GM23338 (cell line): ENCODE data around the gene CNGB1. TPM values are rescaled to one million over a fixed set of nuclear protein-coding genes. Genes with fewer than 3 reads are reported as not detected.

Experiments
- ATAC-seq: fragments of 200-7000 bp; cut with Tn5 transposase; 3 replicates; pipeline ENCODE4 v1.9.1; 2020
- DNase-seq: peaks from one replicate; pipeline ENCODE4 v3.0.0-alpha.2; 2015; ENCODE audit warnings: low spot score
- H2AFZ ChIP-seq: fragments of 200-600 bp; sonication (generic); 2 replicates; pipeline ENCODE4 v1.8.0; 2016; ENCODE audit warnings: antibody characterized with exemption, mild to moderate bottlenecking, moderate library complexity
- H3F3A ChIP-seq: fragments of 200-600 bp; sonication (generic); replicated peaks from 2 replicates; pipeline ENCODE4 v1.8.0; 2017; ENCODE audit warnings: antibody characterized with exemption, mixed run types, low read depth
- H3K27ac ChIP-seq: fragments of 200-600 bp; sonication (generic); 2 replicates; pipeline ENCODE4 v1.6.1; 2016; ENCODE audit warnings: low read depth
- H3K27me3 ChIP-seq: fragments of 200-600 bp; sonication (generic); 2 replicates; pipeline ENCODE4 v1.8.0; 2016; ENCODE audit warnings: mild to moderate bottlenecking, mixed run types, moderate library complexity; ENCODE audit not compliant: insufficient read depth
- H3K36me3 ChIP-seq: fragments of 200-600 bp; sonication (generic); 2 replicates; pipeline ENCODE4 v1.8.0; 2016; ENCODE audit warnings: mild to moderate bottlenecking; ENCODE audit not compliant: insufficient read depth
- H3K4me1 ChIP-seq: fragments of 200-600 bp; sonication (generic); 2 replicates; pipeline ENCODE4 v1.8.0; 2016; ENCODE audit warnings: mild to moderate bottlenecking, moderate library complexity; ENCODE audit not compliant: insufficient read depth
- H3K4me2 ChIP-seq: fragments of 200-600 bp; sonication (generic); 2 replicates; pipeline ENCODE4 v1.7.1; 2017; ENCODE audit warnings: mixed run types
- H3K4me3 ChIP-seq: fragments of 200-600 bp; sonication (generic); 2 replicates; pipeline ENCODE4 v1.6.1; 2016; ENCODE audit warnings: mixed run types
- H3K79me2 ChIP-seq: fragments of 200-600 bp; sonication (generic); replicated peaks from 2 replicates; pipeline ENCODE4 v1.8.0; 2017; ENCODE audit warnings: mild to moderate bottlenecking; ENCODE audit not compliant: insufficient read depth
- H3K9me2 ChIP-seq: fragments of 200-600 bp; sonication (generic); 2 replicates; pipeline ENCODE4 v1.8.0; 2017; ENCODE audit not compliant: insufficient read depth
- H4K20me1 ChIP-seq: fragments of 200-600 bp; sonication (generic); replicated peaks from 2 replicates; pipeline ENCODE4 v1.8.0; 2017; ENCODE audit warnings: mild to moderate bottlenecking; ENCODE audit not compliant: insufficient read depth
- H3K27ac Mint-ChIP-seq: 2 replicates; pipeline ENCODE4 v1.8.0; 2020; ENCODE audit warnings: inconsistent platforms, mild to moderate bottlenecking, moderate library complexity, mixed read lengths
- H3K27me3 Mint-ChIP-seq: 3 replicates; pipeline ENCODE4 v1.8.0; 2022; ENCODE audit warnings: low read depth, mild to moderate bottlenecking, moderate library complexity, mixed read lengths, inconsistent platforms; ENCODE audit not compliant: insufficient read depth, poor library complexity
- H3K36me3 Mint-ChIP-seq: 3 replicates; pipeline ENCODE4 v1.8.0; 2021; ENCODE audit warnings: low read depth, mild to moderate bottlenecking, inconsistent platforms, moderate library complexity, mixed read lengths
- H3K4me1 Mint-ChIP-seq: 3 replicates; pipeline ENCODE4 v1.8.0; 2020; ENCODE audit warnings: mild to moderate bottlenecking, inconsistent platforms, mixed read lengths
- H3K4me3 Mint-ChIP-seq: 3 replicates; pipeline ENCODE4 v1.8.0; 2021; ENCODE audit warnings: moderate library complexity, mild to moderate bottlenecking, inconsistent platforms, mixed read lengths
- H3K9me3 Mint-ChIP-seq: 3 replicates; pipeline ENCODE4 v1.8.0; 2020; ENCODE audit warnings: moderate library complexity, mild to moderate bottlenecking, inconsistent platforms, mixed read lengths
- CREB1 ChIP-seq: fragments of 250-450 bp; sonication (Bioruptor Pico); IDR thresholded peaks from 2 replicates; pipeline ENCODE4 v1.5.0; 2020; ENCODE audit warnings: low read depth, mild to moderate bottlenecking, moderate library complexity
- EZH2 ChIP-seq: fragments of 200-600 bp; sonication (generic); IDR thresholded peaks from one replicate; pipeline ENCODE4 v1.8.0; 2017; ENCODE audit warnings: antibody characterized with exemption, mild to moderate bottlenecking, low read depth; ENCODE audit not compliant: unreplicated experiment
- EZH2phosphoT487 ChIP-seq: fragments of 200-600 bp; sonication (generic); IDR thresholded peaks from one replicate; pipeline ENCODE4 v1.8.1; 2018; ENCODE audit warnings: antibody characterized with exemption; ENCODE audit not compliant: unreplicated experiment
- JUNB ChIP-seq: IDR thresholded peaks from one replicate; pipeline ENCODE4 v1.6.1; 2016; ENCODE audit warnings: antibody characterized with exemption; ENCODE audit not compliant: unreplicated experiment
- POLR2AphosphoS5 ChIP-seq: IDR thresholded peaks from 2 replicates; pipeline ENCODE4 v1.6.1; 2016; ENCODE audit warnings: antibody characterized with exemption, low read depth
- STAT1 ChIP-seq: IDR thresholded peaks from one replicate; pipeline ENCODE4 v1.6.1; 2016; ENCODE audit warnings: antibody characterized with exemption; ENCODE audit not compliant: unreplicated experiment
- ZNF331 ChIP-seq: fragments of 250-450 bp; sonication (Bioruptor Pico); IDR thresholded peaks from 2 replicates; pipeline ENCODE4 v1.5.0; 2020; ENCODE audit warnings: low read depth, mild to moderate bottlenecking, moderate library complexity
- polyA plus RNA-seq: library from polyadenylated mRNA; unstranded; fragments of >200 nt; fragmentation: Nextera tagmentation; extraction: Ambion mirVana; gene quantifications from 2 replicates; pipeline ENCODE4 v1.2.1, GENCODE V29; 2016
- total RNA-seq: library from RNA; depleted of rRNA; stranded (reverse); fragments of >200 nt; shearing (Covaris generic); gene quantifications from 2 replicates; pipeline ENCODE4 v1.2.3, GENCODE V29; 2014
- TF ChIP-seq, protein P1 (sequence below), 2 experiments: fragments of 200-600 bp in 1 of 2; sonication (generic) in 1 of 2; conservative IDR thresholded peaks; 2 replicates each; pipeline versions ENCODE4 v1.5.1 to v1.6.1; 2016 to 2017; ENCODE audit warnings: antibody characterized with exemption in 2 of 2, low read depth in 2 of 2, mild to moderate bottlenecking in 2 of 2, moderate library complexity in 1 of 2
- TF ChIP-seq, protein P2 (sequence below): fragments of 250-450 bp; sonication (Bioruptor Pico); IDR thresholded peaks from 2 replicates; pipeline ENCODE4 v1.5.0; 2020; ENCODE audit warnings: mild to moderate bottlenecking, moderate library complexity

CNGB1 gene
- total and polyA plus RNA-seq, 2 experiments from 2014 or later = not detected

DNA sequence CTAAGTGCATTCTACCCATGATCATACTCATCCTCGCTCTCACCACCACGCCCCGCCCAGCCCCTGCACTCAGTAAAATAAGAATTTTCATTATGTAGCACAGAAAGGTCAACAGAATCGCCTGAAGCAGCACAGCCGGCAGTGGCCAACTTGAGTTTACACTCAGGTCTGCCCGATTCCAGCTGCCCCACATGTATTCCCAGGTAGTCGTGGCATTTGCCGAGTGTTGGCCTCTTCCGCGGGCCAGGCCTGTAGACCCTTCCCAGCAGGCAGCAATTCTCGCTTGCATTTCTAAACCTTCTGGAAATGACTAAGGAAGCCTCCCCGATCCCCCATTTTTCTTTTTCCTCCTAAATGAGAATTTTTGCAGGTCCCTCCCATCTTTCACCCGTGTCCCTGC, 609 bp downstream of the CNGB1 start:
- TF ChIP-seq STAT1 (no peak), EZH2phosphoT487 (no peak), CREB1 (CRISPR knock-in tag) (no peak), POLR2AphosphoS5 (no peak), EZH2 (no peak), JUNB (no peak), ZNF331 (CRISPR knock-in tag) (no peak)
- TF ChIP-seq, protein P1, sequence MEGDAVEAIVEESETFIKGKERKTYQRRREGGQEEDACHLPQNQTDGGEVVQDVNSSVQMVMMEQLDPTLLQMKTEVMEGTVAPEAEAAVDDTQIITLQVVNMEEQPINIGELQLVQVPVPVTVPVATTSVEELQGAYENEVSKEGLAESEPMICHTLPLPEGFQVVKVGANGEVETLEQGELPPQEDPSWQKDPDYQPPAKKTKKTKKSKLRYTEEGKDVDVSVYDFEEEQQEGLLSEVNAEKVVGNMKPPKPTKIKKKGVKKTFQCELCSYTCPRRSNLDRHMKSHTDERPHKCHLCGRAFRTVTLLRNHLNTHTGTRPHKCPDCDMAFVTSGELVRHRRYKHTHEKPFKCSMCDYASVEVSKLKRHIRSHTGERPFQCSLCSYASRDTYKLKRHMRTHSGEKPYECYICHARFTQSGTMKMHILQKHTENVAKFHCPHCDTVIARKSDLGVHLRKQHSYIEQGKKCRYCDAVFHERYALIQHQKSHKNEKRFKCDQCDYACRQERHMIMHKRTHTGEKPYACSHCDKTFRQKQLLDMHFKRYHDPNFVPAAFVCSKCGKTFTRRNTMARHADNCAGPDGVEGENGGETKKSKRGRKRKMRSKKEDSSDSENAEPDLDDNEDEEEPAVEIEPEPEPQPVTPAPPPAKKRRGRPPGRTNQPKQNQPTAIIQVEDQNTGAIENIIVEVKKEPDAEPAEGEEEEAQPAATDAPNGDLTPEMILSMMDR (conservative IDR thresholded peaks at IDR 0.05; ENCODE audit: low read depth in 2 of 2) = no peak
- TF ChIP-seq, protein P2, sequence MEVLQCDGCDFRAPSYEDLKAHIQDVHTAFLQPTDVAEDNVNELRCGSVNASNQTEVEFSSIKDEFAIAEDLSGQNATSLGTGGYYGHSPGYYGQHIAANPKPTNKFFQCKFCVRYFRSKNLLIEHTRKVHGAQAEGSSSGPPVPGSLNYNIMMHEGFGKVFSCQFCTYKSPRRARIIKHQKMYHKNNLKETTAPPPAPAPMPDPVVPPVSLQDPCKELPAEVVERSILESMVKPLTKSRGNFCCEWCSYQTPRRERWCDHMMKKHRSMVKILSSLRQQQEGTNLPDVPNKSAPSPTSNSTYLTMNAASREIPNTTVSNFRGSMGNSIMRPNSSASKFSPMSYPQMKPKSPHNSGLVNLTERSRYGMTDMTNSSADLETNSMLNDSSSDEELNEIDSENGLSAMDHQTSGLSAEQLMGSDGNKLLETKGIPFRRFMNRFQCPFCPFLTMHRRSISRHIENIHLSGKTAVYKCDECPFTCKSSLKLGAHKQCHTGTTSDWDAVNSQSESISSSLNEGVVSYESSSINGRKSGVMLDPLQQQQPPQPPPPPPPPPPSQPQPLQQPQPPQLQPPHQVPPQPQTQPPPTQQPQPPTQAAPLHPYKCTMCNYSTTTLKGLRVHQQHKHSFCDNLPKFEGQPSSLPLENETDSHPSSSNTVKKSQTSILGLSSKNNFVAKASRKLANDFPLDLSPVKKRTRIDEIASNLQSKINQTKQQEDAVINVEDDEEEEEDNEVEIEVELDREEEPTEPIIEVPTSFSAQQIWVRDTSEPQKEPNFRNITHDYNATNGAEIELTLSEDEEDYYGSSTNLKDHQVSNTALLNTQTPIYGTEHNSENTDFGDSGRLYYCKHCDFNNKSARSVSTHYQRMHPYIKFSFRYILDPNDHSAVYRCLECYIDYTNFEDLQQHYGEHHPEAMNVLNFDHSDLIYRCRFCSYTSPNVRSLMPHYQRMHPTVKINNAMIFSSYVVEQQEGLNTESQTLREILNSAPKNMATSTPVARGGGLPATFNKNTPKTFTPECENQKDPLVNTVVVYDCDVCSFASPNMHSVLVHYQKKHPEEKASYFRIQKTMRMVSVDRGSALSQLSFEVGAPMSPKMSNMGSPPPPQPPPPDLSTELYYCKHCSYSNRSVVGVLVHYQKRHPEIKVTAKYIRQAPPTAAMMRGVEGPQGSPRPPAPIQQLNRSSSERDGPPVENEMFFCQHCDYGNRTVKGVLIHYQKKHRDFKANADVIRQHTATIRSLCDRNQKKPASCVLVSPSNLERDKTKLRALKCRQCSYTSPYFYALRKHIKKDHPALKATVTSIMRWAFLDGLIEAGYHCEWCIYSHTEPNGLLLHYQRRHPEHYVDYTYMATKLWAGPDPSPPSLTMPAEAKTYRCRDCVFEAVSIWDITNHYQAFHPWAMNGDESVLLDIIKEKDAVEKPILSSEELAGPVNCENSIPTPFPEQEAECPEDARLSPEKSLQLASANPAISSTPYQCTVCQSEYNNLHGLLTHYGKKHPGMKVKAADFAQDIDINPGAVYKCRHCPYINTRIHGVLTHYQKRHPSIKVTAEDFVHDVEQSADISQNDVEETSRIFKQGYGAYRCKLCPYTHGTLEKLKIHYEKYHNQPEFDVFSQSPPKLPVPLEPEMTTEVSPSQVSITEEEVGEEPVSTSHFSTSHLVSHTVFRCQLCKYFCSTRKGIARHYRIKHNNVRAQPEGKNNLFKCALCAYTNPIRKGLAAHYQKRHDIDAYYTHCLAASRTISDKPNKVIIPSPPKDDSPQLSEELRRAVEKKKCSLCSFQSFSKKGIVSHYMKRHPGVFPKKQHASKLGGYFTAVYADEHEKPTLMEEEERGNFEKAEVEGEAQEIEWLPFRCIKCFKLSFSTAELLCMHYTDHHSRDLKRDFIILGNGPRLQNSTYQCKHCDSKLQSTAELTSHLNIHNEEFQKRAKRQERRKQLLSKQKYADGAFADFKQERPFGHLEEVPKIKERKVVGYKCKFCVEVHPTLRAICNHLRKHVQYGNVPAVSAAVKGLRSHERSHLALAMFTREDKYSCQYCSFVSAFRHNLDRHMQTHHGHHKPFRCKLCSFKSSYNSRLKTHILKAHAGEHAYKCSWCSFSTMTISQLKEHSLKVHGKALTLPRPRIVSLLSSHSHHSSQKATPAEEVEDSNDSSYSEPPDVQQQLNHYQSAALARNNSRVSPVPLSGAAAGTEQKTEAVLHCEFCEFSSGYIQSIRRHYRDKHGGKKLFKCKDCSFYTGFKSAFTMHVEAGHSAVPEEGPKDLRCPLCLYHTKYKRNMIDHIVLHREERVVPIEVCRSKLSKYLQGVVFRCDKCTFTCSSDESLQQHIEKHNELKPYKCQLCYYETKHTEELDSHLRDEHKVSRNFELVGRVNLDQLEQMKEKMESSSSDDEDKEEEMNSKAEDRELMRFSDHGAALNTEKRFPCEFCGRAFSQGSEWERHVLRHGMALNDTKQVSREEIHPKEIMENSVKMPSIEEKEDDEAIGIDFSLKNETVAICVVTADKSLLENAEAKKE (CRISPR knock-in tag) = no peak
- Mint-ChIP-seq H3K27me3 (peaks cover 7% of the 10 kb centered on the region), H3K9me3 (no peaks in the 10 kb centered on the region), H3K4me1 (peaks cover 3% of the 10 kb centered on the region; the same call in 2 of the 3 replicates), H3K4me3 (no peak overlapping the region), H3K27ac (no peak overlapping the region), H3K36me3 (no peaks in the 10 kb centered on the region)
- H4K20me1 ChIP-seq = no peaks in the 10 kb centered on the region
- no peak overlapping the region for H3K4me2 ChIP-seq
- DNase-seq = no peak
- H2AFZ ChIP-seq = no peak overlapping the region
- H3K36me3 ChIP-seq = no peaks in the 10 kb centered on the region
- no peaks in the 10 kb centered on the region for H3K9me2 ChIP-seq
- H3F3A ChIP-seq = no peaks in the 10 kb centered on the region
- no peak overlapping the region for H3K4me3 ChIP-seq
- no peak overlapping the region for H3K27ac ChIP-seq
- H3K79me2 ChIP-seq = no peaks in the 10 kb centered on the region
- H3K4me1 ChIP-seq = no peaks in the 10 kb centered on the region
- no peaks in the 10 kb centered on the region for H3K27me3 ChIP-seq
- no peak for ATAC-seq
